Keratinocyte (primary cell): Measurements from ENCODE around the gene KCNIP3.

Experiments used
- CTCF ChIP-seq, 3 experiments: IDR thresholded peaks in 1 of 3; conservative IDR thresholded peaks in 1 of 3; optimal IDR thresholded peaks in 1 of 3; 2 replicates in 2 of 3; 3 replicates in 1 of 3; pipeline versions ENCODE3 to v1.5.1; 2011; ENCODE audit warnings: low read length in 3 of 3, mild to moderate bottlenecking in 3 of 3, moderate library complexity in 2 of 3, control low read depth in 1 of 3, inconsistent platforms in 1 of 3; ENCODE audit not compliant: insufficient read depth in 2 of 3; ENCODE audit errors: extremely low read depth in 1 of 3
- EZH2 ChIP-seq: IDR thresholded peaks from one replicate; pipeline ENCODE4 v1.6.1; 2012; ENCODE audit warnings: inconsistent platforms, mild to moderate bottlenecking, low read length, moderate library complexity

- TF ChIP-seq CTCF (optimal IDR thresholded peaks at IDR 0.05 in 1 of 3, IDR thresholded peaks at IDR 0.05 in 1 of 3, conservative IDR thresholded peaks at IDR 0.05 in 1 of 3; ENCODE audit: extremely low read depth in 1 of 3, insufficient read depth in 2 of 3, low read length in 3 of 3) (no peak), EZH2 (no peak)
Observed at GRCh38 chr2:95349568-95350322, 52.6 kb downstream of the KCNIP3 start.
